Progenitor cell of endocrine pancreas (in vitro differentiated cells): Measurements from ENCODE around the gene CACFD1. TPM values are rescaled to one million over a fixed set of nuclear protein-coding genes. Genes with fewer than 3 reads are reported as not detected.

Source experiments
- DNase-seq: peaks from one replicate; pipeline ENCODE4 v3.0.0; 2021; ENCODE audit warnings: low spot score; ENCODE audit not compliant: unreplicated experiment
- H3K27ac Mint-ChIP-seq: 2 replicates; pipeline ENCODE4 v1.8.0; 2021; ENCODE audit warnings: mild to moderate bottlenecking, moderate library complexity, mixed read lengths
- H3K27me3 Mint-ChIP-seq: 2 replicates; pipeline ENCODE4 v1.8.0; 2021; ENCODE audit warnings: mixed read lengths
- H3K36me3 Mint-ChIP-seq: 2 replicates; pipeline ENCODE4 v1.8.0; 2022; ENCODE audit warnings: mixed read lengths; ENCODE audit not compliant: insufficient read depth
- H3K4me1 Mint-ChIP-seq: 2 replicates; pipeline ENCODE4 v1.8.0; 2021; ENCODE audit warnings: low read depth, mixed read lengths
- H3K4me3 Mint-ChIP-seq: 2 replicates; pipeline ENCODE4 v1.8.0; 2021; ENCODE audit warnings: low read depth, mild to moderate bottlenecking, moderate library complexity, mixed read lengths
- H3K9me3 Mint-ChIP-seq: 2 replicates; pipeline ENCODE4 v1.8.0; 2021; ENCODE audit warnings: low read depth, mixed read lengths
- CTCF ChIP-seq: fragments of 200-600 bp; sonication (generic); IDR thresholded peaks from one replicate; pipeline ENCODE4 v1.5.0; 2021; ENCODE audit warnings: antibody characterized with exemption, mild to moderate bottlenecking; ENCODE audit not compliant: unreplicated experiment
- total RNA-seq: library from RNA; stranded (reverse); gene quantifications from 2 replicates; pipeline ENCODE4 v1.2.1, GENCODE V29; 2021

The CACFD1 gene
- total RNA-seq, 1 donor from 2014 or later: 56.2 TPM

GRCh38 chr9:133473743-133474142 is 14.0 kb downstream of the CACFD1 start:
- Mint-ChIP-seq H3K9me3 (no peaks in the 10 kb centered on the region), H3K4me1 (no peaks in the 10 kb centered on the region), H3K36me3 (no peaks in the 10 kb centered on the region), H3K27ac (no peak overlapping the region), H3K4me3 (no peak overlapping the region), H3K27me3 (peaks cover 3% of the 10 kb centered on the region)
- no peak for TF ChIP-seq CTCF
- no peak for DNase-seq

GRCh38 chr9:133474215-133474614 is 14.4 kb downstream of the CACFD1 start:
- H3K9me3 Mint-ChIP-seq: no peaks in the 10 kb centered on the region
- H3K4me1 Mint-ChIP-seq: no peaks in the 10 kb centered on the region
- H3K36me3 Mint-ChIP-seq: no peaks in the 10 kb centered on the region
- no peak overlapping the region for H3K27ac Mint-ChIP-seq
- no peak for TF ChIP-seq CTCF
- DNase-seq: no peak
- peaks cover 3% of the 10 kb centered on the region for H3K27me3 Mint-ChIP-seq
- no peak overlapping the region for H3K4me3 Mint-ChIP-seq

- no peaks in the 10 kb centered on the region for H3K4me1 Mint-ChIP-seq
- H3K27me3 Mint-ChIP-seq: peaks cover 9% of the 10 kb centered on the region
- DNase-seq: no peak
- no peaks in the 10 kb centered on the region for H3K36me3 Mint-ChIP-seq
- TF ChIP-seq CTCF: no peak
- H3K9me3 Mint-ChIP-seq: no peaks in the 10 kb centered on the region
- no peak overlapping the region for H3K27ac Mint-ChIP-seq
- H3K4me3 Mint-ChIP-seq: no peak overlapping the region
These were observed 15.1 kb downstream of the CACFD1 start for GRCh38 chr9:133474853-133475252.

- Mint-ChIP-seq H3K9me3 (no peaks in the 10 kb centered on the region), H3K27ac (no peak overlapping the region), H3K4me3 (no peak overlapping the region), H3K27me3 (peaks cover 12% of the 10 kb centered on the region), H3K36me3 (no peaks in the 10 kb centered on the region), H3K4me1 (no peaks in the 10 kb centered on the region)
- DNase-seq: no peak
- TF ChIP-seq CTCF: no peak
These were observed 15.7 kb downstream of the CACFD1 start for GRCh38 chr9:133475292-133476012.

GRCh38 chr9:133476036-133476931 is 16.5 kb downstream of the CACFD1 start:
- TF ChIP-seq CTCF: no peak
- Mint-ChIP-seq H3K27me3 (peaks cover 15% of the 10 kb centered on the region), H3K27ac (no peak overlapping the region), H3K36me3 (no peaks in the 10 kb centered on the region), H3K9me3 (no peaks in the 10 kb centered on the region), H3K4me1 (no peaks in the 10 kb centered on the region), H3K4me3 (no peak overlapping the region)
- DNase-seq: no peak
